ENCODE data around the gene DELE1. TPM values are rescaled to one million over a fixed set of nuclear protein-coding genes. Genes with fewer than 3 reads are reported as not detected.

DELE1 gene
- total and polyA plus RNA-seq, 2 donors (not counting 3 experiments of a cell fraction or from before 2014, with no cell fraction given), result 105 to 121 TPM

GRCh38 chr5:141933151-141933550, 9.5 kb downstream of the DELE1 start:
- H3K79me2 ChIP-seq (ENCODE audit: control insufficient read depth, insufficient read depth, low read length), result no peaks in the 10 kb centered on the region
- no peaks in the 10 kb centered on the region for H3K9me3 ChIP-seq (replicated peaks; ENCODE audit: control insufficient read depth, insufficient read depth, low read length)
- no peak for FAIRE-seq
- no peak overlapping the region for H3K27ac ChIP-seq (ENCODE audit: insufficient read depth, low read depth, low read length)
- peaks cover under 1% of the 10 kb centered on the region for H3K4me1 ChIP-seq (ENCODE audit: control insufficient read depth, extremely low read depth, insufficient read depth, low read length)
- no peak overlapping the region for H2AFZ ChIP-seq (ENCODE audit: low read depth, low read length)
- H3K9me1 ChIP-seq (replicated peaks; ENCODE audit: control insufficient read depth, extremely low read depth, insufficient read depth, low read length), result no peaks in the 10 kb centered on the region
- ChIA-PET POLR2A (no interaction called here), CTCF (interaction anchor here (0.5 to 3.2 kb wide), 5 partner anchors 18 to 268 kb away, joined by 3 to 16 read pairs (median 4); no protein-coding TSS in a partner anchor)
- no peaks in the 10 kb centered on the region for H3K27me3 ChIP-seq (ENCODE audit: control insufficient read depth in 2 of 2, insufficient read depth in 2 of 2, low read length in 2 of 2)
- no peak overlapping the region for H3K9ac ChIP-seq (replicated peaks; ENCODE audit: extremely low read depth, insufficient read depth, low read length)
- peaks cover 31 to 47% of the 10 kb centered on the region in 2 experiments for H3K36me3 ChIP-seq (ENCODE audit: control insufficient read depth in 2 of 2, extremely low read depth in 1 of 2, insufficient read depth in 2 of 2, low read length in 2 of 2)
- DNase-seq (ENCODE audit: low read depth, low spot score), result no peak
- H3K4me2 ChIP-seq (ENCODE audit: insufficient read depth, low read length), result no peak overlapping the region
- no peaks in the 10 kb centered on the region for H4K20me1 ChIP-seq (replicated peaks; ENCODE audit: control insufficient read depth, extremely low read depth, insufficient read depth, low read length)
- no peak overlapping the region for H3K4me3 ChIP-seq (replicated peaks in 1 of 3; ENCODE audit: insufficient read depth in 1 of 3, low read depth in 1 of 3, low read length in 3 of 3)
- TF ChIP-seq CTCF (IDR thresholded peaks at IDR 0.05; ENCODE audit: extremely low read depth in 1 of 2, insufficient read depth in 1 of 2, low read depth in 1 of 2, low read length in 2 of 2), result no peak
- no peak for TF ChIP-seq POLR2A (IDR thresholded peaks at IDR 0.05; ENCODE audit: low read depth, low read length)
- TF ChIP-seq FOS (IDR thresholded peaks at IDR 0.05; ENCODE audit: borderline replicate concordance, insufficient read depth, low read length), result no peak
- TF ChIP-seq GATA2 (IDR thresholded peaks at IDR 0.05; ENCODE audit: insufficient read depth, insufficient read length, low read depth, low read length), result no peak
- no peak for TF ChIP-seq MAX (IDR thresholded peaks at IDR 0.05; ENCODE audit: insufficient read depth, insufficient read length)
- no peak for TF ChIP-seq POLR2AphosphoS5 (IDR thresholded peaks at IDR 0.05; ENCODE audit: insufficient read depth, low read depth, low read length)
- TF ChIP-seq EZH2 (IDR thresholded peaks at IDR 0.05; ENCODE audit: borderline replicate concordance, low read depth, low read length, severe bottlenecking), result no peak
- no peak for TF ChIP-seq JUN (IDR thresholded peaks at IDR 0.05; ENCODE audit: borderline replicate concordance, insufficient read depth, insufficient read length, low read depth)
- TF ChIP-seq MYC (IDR thresholded peaks at IDR 0.05; ENCODE audit: low read depth, low read length), result no peak
- intact Hi-C loops (cut with micrococcal nuclease) (no loop called here), dilution Hi-C loops (cut with MboI; ENCODE audit: extremely low pct_ligation_motif_present, low sequenced_read_pairs) (no loop called here)
- BruUV-seq (replicated peaks), result no TSS peak

Measured in endothelial cell of umbilical vein (primary cell).